ENCODE measurements around the gene SLC41A2.

- TF ChIP-seq ZFX (CRISPR knock-in tag; IDR thresholded peaks at IDR 0.05; ENCODE audit: low read depth) (no peak), ZNF318 (CRISPR knock-in tag; IDR thresholded peaks at IDR 0.05) (no peak), ZSCAN31 (CRISPR knock-in tag; IDR thresholded peaks at IDR 0.05; ENCODE audit: low read depth) (no peak), NBN (conservative IDR thresholded peaks at IDR 0.05) (no peak), MYC (CRISPR knock-in tag; IDR thresholded peaks at IDR 0.05; ENCODE audit: borderline replicate concordance) (no peak), EEA1 (CRISPR knock-in tag; IDR thresholded peaks at IDR 0.05; ENCODE audit: borderline replicate concordance) (no peak), ZNF256 (CRISPR knock-in tag; conservative IDR thresholded peaks at IDR 0.05) (no peak), CBX5 (CRISPR knock-in tag; IDR thresholded peaks at IDR 0.05; ENCODE audit: borderline replicate concordance) (no peak)
Measured at GRCh38 chr12:104952816-104953215, 5.3 kb downstream of the SLC41A2 start.

All from HepG2 (cell line).